OCI-LY1 (cell line): ENCODE measurements around the gene DLG1.

Experiments
- EZH2 ChIP-seq: fragments of 200-600 bp; sonication (generic), shearing (Covaris generic); IDR thresholded peaks from 2 replicates; pipeline ENCODE4 v1.8.0; 2017; ENCODE audit warnings: borderline replicate concordance, mixed run types, mild to moderate bottlenecking, antibody characterized with exemption, low read length, moderate library complexity, mixed read lengths
- TF ChIP-seq, protein P1 (sequence below): fragments of 200-600 bp; sonication (generic), shearing (Covaris generic); IDR thresholded peaks from 2 replicates; pipeline ENCODE4 v1.5.1; 2017; ENCODE audit warnings: mild to moderate bottlenecking, antibody characterized with exemption, low read length, moderate library complexity, mixed read lengths

DNA sequence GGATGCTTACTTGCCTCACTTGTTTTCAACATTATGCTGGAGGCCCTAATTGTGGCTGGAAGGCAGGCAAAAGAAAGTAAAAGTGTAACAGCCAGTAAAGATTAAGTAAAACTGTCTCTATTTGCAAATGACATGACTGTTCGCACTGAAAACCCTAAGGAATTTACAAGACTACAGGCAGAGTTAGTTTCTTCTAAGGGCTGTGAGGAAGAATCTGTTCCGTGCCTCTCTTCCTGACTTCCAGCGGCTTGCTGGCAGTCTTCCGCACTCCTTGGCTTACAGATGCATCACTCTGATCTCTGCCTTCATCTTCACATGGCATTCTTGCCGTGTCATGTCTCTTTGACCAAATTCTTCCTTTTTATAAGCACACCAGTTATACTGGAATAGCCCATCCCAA lies 86.1 kb downstream of the DLG1 start:
- TF ChIP-seq EZH2 = no peak
- TF ChIP-seq, protein P1, sequence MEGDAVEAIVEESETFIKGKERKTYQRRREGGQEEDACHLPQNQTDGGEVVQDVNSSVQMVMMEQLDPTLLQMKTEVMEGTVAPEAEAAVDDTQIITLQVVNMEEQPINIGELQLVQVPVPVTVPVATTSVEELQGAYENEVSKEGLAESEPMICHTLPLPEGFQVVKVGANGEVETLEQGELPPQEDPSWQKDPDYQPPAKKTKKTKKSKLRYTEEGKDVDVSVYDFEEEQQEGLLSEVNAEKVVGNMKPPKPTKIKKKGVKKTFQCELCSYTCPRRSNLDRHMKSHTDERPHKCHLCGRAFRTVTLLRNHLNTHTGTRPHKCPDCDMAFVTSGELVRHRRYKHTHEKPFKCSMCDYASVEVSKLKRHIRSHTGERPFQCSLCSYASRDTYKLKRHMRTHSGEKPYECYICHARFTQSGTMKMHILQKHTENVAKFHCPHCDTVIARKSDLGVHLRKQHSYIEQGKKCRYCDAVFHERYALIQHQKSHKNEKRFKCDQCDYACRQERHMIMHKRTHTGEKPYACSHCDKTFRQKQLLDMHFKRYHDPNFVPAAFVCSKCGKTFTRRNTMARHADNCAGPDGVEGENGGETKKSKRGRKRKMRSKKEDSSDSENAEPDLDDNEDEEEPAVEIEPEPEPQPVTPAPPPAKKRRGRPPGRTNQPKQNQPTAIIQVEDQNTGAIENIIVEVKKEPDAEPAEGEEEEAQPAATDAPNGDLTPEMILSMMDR = no peak
